Inferior parietal cortex (tissue), 1 donor: ENCODE results near the gene DYSF.

ENCODE experiments used
- DNase-seq: peaks from one replicate; pipeline ENCODE4 v3.0.0-alpha.2; 2016; ENCODE audit errors: extremely low spot score

DYSF gene

DNA sequence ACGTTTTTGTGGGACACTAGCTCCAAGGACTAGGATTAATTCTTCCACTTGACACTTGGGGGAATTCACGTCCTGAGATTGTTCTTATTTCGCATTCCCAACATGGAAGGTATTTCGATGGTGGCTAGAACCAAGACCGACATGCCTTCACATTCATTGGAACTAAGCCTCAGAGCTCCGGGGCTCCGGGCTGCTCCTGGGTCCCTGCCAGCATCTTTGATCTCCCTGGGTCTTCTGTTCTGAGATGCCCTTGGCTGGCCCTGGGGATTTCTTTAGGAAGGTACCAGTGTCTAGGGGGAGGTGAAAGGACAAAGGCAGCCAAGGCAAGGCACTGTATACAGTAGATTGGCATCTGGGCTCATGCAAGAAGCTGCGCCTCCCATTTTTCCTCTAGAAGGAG lies 76.8 kb downstream of the DYSF start:
- DNase-seq: no peak

DNA sequence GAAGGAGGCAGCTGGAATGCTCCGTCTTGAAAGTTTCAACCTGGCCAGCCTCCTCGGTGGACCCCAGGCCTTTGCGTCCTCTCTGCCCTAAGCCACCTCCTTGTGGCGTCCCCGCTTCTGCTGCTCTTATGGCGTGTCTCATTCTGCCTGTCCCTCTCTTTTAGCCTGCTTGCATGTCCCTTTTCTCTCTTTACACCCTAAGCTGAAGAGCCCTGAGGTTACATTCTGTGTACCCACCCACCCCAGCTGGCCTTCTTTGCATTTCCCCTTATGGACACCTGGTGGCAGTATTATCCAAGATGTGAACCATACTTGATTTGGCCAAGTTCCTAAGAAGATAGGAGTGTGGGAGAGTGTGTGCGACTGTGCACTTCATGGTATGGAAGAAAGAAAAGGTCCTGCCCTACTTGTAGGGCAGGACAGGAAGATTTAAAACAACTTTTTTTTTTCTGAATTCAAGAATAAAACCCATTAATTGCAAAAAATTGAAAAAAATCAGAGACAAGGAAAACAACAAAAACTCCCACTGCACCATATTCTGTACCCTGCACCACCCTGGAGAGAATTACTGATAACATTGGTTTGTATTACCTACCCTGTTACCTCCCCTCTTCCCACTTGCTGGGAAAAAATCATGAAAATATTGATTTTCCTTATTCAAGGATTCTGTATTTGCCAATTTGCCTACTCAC lies 77.4 kb downstream of the DYSF start:
- peak; percentile 63 for DNase-seq

DNA sequence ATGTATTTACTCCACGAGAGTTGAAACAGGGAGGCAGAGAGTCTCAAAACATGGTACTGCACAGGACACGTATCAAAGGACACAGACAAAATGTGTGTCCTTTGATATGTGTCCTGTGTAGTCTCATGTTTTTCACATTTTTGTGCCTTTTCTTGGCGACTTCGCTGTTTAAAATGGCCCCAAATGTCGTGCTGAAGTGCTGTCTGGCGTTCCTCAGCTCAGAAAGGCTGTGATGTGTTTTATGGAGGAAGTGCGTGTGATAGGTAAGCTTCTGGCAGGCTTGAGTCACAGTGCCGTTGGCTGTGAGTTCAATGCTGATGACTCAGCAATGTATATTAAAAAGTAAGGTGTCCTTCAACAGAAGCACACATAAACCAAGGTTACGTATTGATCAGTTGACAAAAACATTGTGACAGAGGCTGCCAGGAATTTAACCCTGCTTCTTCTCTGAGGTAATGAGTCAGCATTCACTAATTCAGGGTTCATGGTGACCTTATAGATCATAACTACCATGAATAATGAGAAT lies 78.2 kb downstream of the DYSF start:
- no peak for DNase-seq

DNA sequence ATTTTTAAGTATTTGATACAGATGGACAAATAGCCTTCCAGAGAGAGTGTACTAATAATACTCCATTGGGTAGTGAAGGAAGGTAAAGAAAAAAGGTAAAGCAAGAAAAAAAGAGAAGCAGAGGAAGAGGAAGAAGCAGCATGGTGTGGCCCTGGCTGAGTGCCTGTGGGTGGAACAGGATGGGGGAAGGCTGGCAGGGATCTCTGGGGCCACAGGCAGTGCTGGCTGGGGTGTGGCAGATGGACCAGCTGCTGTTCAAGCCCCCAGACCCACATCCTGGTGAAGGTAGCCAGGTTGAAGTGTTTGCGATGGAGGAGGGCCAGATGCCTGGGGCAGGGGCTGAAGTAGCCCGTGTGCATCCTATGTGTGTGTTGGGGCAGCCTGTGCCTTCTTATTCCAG lies 79.0 kb downstream of the DYSF start:
- DNase-seq: no peak

DNA sequence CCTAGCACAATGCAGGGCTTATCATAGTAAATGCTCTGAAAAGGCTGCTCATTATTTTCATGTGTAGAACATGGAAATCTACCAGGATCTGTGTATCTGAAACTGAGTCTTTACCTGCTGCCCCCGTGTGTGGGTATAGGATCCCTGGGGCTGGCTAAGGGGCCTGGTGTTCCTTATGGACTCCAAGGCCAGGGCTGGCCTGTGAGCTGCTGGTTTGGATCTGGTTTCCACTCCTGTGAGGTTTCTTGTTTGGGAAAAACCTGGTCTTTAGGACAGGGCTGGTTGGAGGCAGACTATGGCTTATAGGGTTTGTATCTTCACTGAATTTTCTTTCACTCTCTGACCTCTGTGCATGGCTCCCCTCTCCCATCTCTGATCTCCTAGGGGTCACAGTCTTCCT lies 80.8 kb downstream of the DYSF start:
- DNase-seq: no peak

DNA sequence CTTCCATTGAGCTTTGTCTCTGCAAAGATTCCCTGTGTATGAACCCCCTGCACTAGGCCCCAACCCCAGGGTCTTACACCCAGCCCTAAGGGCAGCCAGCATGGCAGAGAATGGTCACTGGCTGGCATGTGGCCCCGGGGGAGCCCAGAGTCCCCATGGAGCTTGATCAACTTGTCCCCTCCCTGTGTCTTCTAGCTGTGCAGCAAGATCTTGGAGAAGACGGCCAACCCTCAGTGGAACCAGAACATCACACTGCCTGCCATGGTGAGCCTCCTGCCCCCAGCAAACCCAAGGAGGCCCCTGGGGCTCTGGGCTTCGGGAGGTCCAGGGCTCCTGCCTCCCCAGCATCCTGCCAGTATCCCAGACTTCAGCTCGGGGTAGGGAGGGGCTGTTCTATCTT lies 81.5 kb downstream of the DYSF start:
- DNase-seq: no peak

DNA sequence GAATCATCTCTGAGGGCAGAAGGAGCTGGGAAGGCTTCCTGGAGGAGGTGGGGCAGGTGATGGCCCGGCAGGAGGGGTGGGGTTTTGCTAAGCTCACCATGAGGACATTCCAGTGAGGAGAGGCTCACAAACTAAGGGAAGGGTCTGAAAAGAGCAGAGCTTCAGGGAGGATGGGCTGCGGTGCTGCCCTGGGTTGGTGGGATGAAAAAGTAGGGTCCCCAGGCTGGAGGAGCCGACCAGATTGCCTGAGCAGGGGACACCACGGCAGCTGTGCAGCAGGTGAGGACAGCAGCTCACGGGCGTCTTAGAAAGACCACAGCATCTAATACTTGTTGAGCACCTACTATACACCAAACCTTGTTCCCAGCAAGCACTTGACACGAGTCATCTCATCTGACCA lies 82.2 kb downstream of the DYSF start:
- no peak for DNase-seq

DNA sequence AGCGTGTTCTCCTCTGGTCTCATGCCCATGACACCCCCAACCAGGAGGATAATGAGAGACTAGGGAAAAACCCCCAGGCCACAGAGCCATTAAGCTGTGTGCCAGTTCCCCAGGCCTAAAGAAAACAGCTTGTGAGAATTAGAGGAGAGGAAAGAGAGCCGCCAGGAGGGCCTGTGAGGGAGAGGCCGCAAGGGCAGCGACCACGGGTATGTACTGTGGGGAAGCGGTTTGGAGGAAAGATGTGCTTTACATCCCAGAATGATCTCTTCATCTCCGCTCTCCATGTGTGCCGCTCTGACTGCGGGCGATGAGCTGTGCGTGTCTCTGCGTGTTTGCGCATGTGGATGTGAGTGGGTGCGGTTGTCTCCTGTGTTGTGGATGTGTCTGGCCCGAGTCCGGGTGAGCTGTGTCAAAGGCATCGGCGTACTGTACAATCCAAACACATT lies 82.9 kb downstream of the DYSF start:
- DNase-seq: no peak

DNA sequence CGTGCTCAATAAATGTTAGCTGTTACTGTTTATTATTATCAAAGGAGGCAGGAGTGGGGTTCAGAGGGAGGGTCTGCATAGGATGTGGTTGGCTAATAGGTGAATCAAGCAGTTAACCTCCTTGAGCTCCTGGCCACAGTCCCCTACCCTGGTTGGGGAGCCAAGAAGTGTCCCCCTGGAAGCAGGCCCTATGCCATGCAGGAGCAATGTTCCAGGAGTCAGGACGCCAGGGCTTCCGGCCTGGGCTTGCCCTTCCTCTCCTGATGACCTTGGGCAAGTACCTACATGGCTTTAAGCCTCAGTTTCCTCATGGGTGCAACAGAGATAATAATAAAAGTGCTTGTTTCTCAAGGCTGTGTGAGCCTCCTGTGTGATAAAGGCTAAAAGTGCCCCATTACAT lies 84.9 kb downstream of the DYSF start:
- no peak for DNase-seq

DNA sequence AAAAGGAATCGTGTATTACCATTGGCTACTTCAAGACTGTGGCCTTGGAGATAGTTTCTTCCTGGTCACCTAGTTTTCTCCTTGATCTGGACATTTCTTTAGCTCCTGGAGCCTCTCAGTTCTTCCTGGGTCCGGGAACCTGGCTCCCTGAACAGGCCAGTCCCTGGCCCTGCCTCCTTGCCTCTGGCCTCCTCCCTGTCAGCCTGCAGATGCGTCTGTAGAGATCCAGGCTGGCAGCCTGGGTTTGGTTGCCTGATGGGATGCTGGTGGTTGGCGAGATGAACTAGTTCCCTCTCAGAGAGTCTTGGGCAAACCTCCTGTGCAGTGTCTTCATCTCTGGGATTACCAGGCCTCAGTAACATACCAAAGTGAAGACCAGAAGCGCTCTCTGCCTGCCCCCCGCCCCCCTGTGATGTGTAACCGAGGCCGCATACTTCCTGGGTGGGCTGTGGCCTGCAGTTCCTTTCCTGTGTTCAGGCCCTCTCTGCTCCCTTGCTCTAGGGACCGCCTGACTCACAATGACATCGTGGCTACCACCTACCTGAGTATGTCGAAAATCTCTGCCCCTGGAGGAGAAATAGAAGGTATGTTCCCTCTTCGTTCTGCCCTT lies 85.4 kb downstream of the DYSF start:
- no peak for DNase-seq

DNA sequence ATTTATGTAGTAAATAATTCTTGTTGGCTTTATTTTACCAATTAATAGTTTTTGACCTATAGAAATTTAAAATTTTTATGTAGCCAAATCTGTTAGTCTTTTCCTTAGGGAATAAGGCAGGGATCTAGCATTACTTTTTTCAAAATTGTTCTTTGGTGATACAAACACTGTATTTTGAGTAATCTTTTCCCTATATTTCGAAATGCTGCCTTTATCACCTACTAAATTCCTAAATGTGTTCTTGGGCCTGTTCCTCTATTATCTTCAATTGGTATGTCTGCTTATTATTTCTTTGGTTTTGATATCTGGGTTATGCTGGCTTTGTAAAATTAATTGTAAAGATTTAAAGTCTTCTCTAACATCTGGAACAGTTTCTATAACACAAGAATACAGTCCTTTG lies 87.5 kb downstream of the DYSF start:
- DNase-seq: no peak

DNA sequence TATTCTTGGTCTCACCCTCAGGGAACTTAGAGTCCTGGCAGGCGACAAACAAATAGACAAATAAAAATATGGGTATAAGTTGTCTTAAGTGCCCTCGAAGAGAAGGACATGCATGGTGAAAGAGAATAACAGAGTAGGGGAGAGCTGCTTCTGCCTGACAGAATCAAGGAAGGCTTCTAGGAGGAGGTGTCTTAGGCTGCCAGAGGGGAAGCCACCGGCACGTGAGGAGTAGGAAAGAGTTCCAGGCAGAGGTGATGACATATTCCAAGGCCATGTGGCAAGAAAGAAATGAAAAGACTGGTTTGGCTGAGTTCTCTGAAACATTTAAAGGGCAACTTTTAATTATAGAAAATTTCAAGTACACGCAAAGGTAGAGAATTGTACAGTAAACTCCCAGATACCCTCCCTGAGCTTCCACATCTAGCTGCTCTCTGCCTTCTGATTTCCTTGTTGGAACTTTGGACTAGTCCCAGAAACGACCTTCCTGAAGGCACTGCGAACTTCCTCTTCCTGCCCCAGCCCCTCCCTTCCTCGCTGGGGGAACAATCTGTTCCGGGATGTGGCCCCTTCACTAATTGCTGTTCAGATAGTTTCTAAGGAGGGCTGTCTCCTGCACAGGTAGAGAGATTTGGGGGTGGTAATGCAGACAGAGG lies 91.7 kb downstream of the DYSF start:
- DNase-seq: no peak

DNA sequence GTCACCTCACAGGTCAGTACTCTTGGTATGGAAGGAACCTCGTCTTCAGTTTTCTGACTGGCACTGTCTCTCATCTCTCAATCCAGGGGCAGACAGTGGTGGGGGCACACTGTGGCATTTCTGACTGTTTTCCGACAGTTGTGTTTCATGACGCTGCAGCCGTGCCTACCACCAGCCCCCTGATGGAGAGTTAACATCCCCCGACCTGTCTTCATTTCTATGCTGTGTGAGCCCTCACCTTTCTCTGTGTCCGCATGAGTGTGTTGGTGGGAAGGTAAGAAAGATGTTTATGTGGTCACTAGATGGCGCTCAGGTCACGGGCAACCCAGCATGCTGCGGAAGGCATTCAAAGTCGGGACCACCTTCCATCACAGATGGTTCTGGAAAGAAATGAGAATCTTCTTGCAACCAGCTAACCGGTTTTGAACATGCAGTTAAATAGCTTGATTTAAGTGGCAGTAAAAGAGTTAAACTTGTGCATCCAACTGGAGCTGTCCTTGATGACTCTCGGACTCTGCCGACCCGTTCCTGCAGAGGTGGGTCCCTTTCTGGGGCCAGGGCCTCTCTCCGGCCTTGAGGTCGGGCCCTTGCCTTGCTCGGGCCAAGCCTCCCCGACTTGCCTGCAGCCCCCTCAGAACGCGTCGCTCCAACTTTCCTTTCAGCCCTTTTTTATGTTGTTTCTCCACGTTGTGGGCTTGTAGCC lies 92.4 kb downstream of the DYSF start:
- DNase-seq: peak; percentile 78

DNA sequence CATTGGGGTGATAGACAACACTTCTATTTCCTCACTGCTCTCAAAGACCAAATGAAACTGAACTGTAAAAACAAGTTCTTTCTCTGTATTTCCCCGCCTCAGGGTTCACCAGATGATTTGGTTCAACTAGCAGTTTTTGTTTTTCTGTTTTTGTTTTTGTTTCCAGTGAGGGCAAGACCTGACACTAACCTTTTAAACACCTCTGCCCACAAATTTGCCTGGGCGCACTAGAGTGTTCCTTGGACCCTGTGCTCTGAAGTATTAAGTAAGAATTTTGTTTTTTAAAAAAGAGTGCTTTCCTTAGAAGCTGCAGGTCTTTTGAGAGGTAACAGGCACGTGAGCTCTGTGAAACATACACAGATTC lies 92.9 kb downstream of the DYSF start:
- no peak for DNase-seq

DNA sequence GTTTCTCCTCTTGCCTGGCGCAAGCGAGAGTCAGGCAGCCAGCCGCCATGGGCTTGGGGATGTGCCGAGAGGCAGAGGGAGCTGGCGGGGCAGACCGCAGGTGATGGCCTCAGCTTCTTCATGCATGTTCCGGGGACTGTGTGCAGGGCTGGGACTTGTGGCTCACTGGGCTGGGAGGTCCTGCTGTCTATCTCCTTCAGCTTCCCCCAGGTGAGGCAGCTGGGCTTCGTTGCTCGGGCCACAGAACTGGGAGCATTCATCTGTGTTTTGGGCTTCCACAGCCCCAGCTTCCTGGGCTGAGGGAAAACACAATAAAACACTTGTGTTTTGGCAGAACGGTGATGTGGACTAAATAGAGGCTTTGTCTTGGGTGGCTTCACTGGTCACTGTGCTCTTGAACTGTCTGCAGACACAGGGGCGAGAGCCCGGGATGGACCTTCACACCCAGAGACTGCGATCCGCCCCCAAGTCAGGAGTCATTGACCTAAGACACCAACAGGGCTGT lies 93.5 kb downstream of the DYSF start:
- peak; percentile 18 for DNase-seq

DNA sequence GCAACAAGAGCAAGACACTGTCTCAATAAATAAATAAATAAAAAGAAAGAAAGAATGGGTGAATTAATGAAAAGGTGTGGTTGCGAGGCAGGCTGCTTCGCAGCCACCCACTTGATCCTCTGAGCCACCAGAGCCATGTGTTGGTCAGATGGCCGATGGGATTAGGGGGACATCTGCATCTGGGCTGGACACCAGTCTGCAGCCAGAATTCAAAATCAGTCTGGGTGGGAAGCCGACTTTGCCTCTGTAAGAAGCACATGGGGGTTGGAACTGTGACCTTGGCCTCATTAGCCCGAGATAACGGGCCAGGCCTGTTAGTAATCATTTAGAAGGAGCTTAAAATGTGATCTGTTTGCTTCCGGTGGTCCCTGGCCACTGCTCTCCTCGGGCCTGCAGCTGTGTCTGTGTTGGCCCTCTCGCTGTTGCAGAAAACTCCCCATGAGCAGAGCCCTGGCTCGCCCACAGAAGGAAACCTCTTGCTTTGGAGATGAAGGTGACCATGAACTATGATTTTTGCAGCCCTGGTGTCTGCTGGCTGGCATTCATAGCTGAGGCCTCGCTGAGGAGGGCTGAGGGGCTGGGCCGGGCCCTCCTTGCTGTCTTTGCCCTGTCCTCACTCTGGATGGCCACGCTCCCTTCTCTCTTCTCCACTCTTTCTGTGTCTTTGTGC lies 94.4 kb downstream of the DYSF start:
- no peak for DNase-seq

DNA sequence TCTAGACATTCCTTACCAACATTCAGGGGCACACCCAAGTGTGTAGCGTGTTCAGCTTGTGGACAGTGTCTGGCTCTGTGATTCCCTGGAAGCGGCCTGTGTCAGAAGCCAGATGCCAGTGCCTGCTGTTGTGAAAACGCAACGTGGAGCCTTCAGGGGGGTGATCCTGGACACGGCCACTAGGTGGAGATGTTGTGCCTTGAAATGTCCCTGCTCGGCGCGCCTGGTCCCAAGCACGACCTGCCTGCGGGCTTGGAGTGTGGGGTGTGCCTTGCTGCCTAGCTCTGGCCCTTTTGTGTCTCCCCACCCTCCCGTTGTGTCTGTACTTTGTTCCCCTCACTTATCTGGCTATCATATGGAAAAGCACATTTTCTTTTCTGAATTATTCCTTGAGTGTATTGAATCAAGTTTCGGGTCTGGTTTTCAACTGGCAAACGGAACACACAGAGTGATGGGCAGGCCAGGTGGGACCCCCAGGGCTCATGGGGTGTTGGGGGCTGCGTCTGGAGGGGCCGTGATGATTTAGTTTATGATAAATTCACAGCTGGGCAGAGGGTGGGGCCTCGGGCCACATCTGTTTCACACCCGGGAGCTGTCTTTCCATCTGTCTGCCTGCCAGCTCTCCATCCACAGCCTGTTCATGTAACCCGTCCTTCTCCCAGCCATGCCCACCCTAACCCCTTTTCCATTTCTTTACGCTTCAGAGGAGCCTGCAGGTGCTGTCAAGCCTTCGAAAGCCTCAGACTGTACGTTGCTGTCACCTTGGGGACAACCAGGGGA lies 95.5 kb downstream of the DYSF start:
- DNase-seq: peak; percentile 69

DNA sequence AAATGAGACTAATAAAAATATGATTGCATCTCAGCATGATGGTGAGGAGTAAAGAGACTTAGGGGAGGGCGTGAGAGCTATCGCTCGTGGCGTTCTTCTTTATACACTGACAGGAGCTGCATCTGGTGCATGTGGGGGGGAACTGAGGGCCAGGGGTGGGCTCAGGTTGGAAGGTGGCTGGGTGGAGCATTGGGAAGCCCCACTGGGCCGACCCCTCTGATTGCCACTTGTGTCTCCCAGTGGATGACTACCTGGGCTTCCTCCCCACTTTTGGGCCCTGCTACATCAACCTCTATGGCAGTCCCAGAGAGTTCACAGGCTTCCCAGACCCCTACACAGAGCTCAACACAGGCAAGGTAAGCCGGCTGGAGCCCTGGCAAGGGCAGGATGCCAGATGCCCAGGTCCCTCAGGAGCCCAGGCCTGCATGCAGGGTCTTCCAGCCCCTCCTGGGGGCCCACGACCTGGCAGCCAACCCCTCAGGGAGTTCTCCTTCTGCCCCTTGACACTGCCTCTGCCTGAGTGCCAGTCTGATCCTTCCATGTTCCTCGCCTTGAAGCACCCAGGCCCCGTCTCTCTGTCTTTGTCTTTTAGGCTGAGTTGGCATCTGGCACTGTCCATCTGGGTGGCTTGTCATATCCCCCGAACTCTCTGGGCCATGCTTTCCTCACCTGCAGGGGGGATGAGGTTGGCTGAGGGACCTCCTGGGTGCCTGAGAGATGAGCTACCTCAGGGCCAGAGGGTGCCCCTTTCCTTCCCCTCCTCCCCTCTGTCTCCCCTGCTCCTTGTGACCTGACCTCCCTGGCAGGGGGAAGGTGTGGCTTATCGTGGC lies 97.7 kb downstream of the DYSF start:
- DNase-seq: no peak

DNA sequence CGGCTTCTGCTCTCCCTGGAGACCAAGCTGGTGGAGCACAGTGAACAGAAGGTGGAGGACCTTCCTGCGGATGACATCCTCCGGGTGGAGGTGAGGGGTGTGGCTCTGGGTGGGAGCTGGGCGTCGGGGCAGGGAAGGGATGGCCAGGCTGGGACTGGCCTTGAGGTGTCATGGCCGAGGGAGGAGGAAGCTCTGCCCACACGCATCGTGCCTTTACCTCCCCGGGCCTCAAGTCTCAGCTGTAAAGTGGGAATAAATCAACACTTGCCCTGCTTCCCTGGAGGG lies 98.2 kb downstream of the DYSF start:
- DNase-seq: no peak

DNA sequence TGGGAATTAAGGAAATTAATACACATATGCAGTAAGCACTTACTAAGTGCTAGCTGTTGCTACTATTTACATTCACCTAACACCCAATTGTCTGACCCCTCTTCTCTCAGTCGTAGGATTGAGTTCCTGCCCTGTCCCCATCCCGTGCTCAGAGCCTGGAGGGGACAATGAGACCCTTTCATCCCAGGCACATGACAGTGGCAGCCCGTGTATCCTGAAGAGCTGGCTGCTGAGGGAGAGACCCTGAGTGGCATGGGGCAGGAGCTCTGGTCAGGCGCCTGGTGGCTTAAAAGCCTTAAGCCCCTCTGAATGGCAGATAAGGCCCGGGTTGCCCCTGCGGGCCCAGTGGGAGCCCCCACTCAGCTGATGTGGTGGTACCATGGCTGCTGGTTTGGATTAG lies 99.0 kb downstream of the DYSF start:
- no peak for DNase-seq
